GM21360 (cell line): ENCODE results near the gene ARHGEF25.
"Not testable (repeated sequence)": the region's sequence is repeated elsewhere in the genome, so short reads cannot be mapped to it uniquely, and the experiment has no call there.

ENCODE experiments used
- ATAC-seq: cut with Tn5 transposase; IDR thresholded peaks from one replicate; pipeline ENCODE4 v1.9.1; 2021; ENCODE audit warnings: mild to moderate bottlenecking, moderate library complexity; ENCODE audit not compliant: unreplicated experiment

ARHGEF25 gene

GRCh38 chr12:57607958-57608663, 3.1 kb upstream of the ARHGEF25 start:
- ATAC-seq = no peak

- no peak for ATAC-seq
Measured at GRCh38 chr12:57609101-57609780, 2.0 kb upstream of the ARHGEF25 start.

GRCh38 chr12:57609781-57610553, 1.3 kb upstream of the ARHGEF25 start:
- ATAC-seq = no peak

- no peak for ATAC-seq
Measured at GRCh38 chr12:57610554-57611107, 604 bp upstream of the ARHGEF25 start.

GRCh38 chr12:57611827-57612710, 834 bp downstream of the ARHGEF25 start:
- ATAC-seq = no peak

GRCh38 chr12:57612711-57613426, 1.6 kb downstream of the ARHGEF25 start:
- no peak for ATAC-seq

GRCh38 chr12:57613427-57614109, 2.3 kb downstream of the ARHGEF25 start:
- no peak for ATAC-seq

GRCh38 chr12:57614178-57614947, 3.1 kb downstream of the ARHGEF25 start:
- ATAC-seq = peak; percentile 58

GRCh38 chr12:57614948-57615500, 3.8 kb downstream of the ARHGEF25 start:
- ATAC-seq = no peak

- no peak for ATAC-seq
Measured at GRCh38 chr12:57615637-57616036, 4.4 kb downstream of the ARHGEF25 start.

- ATAC-seq = no peak
Measured at GRCh38 chr12:57616383-57617101, 5.3 kb downstream of the ARHGEF25 start.

GRCh38 chr12:57617942-57618341, 6.7 kb downstream of the ARHGEF25 start:
- no peak for ATAC-seq

- ATAC-seq = not testable (repeated sequence)
Measured at GRCh38 chr12:57618431-57618830, 7.2 kb downstream of the ARHGEF25 start.

- ATAC-seq = no peak
Measured at GRCh38 chr12:57618966-57619433, 7.8 kb downstream of the ARHGEF25 start.

- ATAC-seq = no peak
Measured at GRCh38 chr12:57619434-57620244, 8.4 kb downstream of the ARHGEF25 start.

- ATAC-seq = no peak
Measured at GRCh38 chr12:57620245-57620935, 9.2 kb downstream of the ARHGEF25 start.
